ENCODE results near the gene CHAD.

The CHAD gene

GRCh38 chr17:50468304-50469207 is at the start of gene CHAD:
Gene CHAD (minus strand): TSS chr17:50468880. CDS start chr17:50468813, 67 bp downstream.
- no peak for DNase-seq

GRCh38 chr17:50517504-50518383 is 49.1 kb upstream of the CHAD start:
- DNase-seq = no peak

- no peak for DNase-seq
Observed at GRCh38 chr17:50517011-50517410, 48.3 kb upstream of the CHAD start.

- no peak for DNase-seq
Observed at GRCh38 chr17:50514936-50515702, 46.4 kb upstream of the CHAD start.

GRCh38 chr17:50514388-50514787 is 45.7 kb upstream of the CHAD start:
- DNase-seq = no peak

- no peak for DNase-seq
Observed at GRCh38 chr17:50513495-50513894, 44.8 kb upstream of the CHAD start.

- no peak for DNase-seq
Observed at GRCh38 chr17:50511058-50511457, 42.4 kb upstream of the CHAD start.

- DNase-seq = no peak
Observed at GRCh38 chr17:50508573-50509460, 40.1 kb upstream of the CHAD start.

- peak; percentile 86 for DNase-seq
Observed at GRCh38 chr17:50507871-50508572, 39.3 kb upstream of the CHAD start, which contains the start of gene MYCBPAP. Gene MYCBPAP (plus strand): TSS chr17:50508439. CDS start chr17:50508675, 236 bp downstream.

GRCh38 chr17:50506298-50506697 is 37.6 kb upstream of the CHAD start:
- DNase-seq = no peak

- no peak for DNase-seq
Observed at GRCh38 chr17:50505591-50506130, 37.0 kb upstream of the CHAD start.

GRCh38 chr17:50502301-50502990 is 33.8 kb upstream of the CHAD start:
- no peak for DNase-seq

- DNase-seq = no peak
Observed at GRCh38 chr17:50501054-50501453, 32.4 kb upstream of the CHAD start.

- DNase-seq = no peak
Observed at GRCh38 chr17:50499721-50500120, 31.0 kb upstream of the CHAD start.

GRCh38 chr17:50499270-50499669 is 30.6 kb upstream of the CHAD start:
- DNase-seq = no peak

GRCh38 chr17:50498021-50498874 is 29.6 kb upstream of the CHAD start:
- no peak for DNase-seq

- DNase-seq = no peak
Observed at GRCh38 chr17:50495918-50496317, 27.2 kb upstream of the CHAD start.

- no peak for DNase-seq
Observed at GRCh38 chr17:50495217-50495823, 26.6 kb upstream of the CHAD start.

- DNase-seq = no peak
Observed at GRCh38 chr17:50493744-50494143, 25.1 kb upstream of the CHAD start.
